Ramos (cell line): ENCODE results near the gene CUX1.
"Not testable (repeated sequence)": the region's sequence is repeated elsewhere in the genome, so short reads cannot be mapped to it uniquely, and the experiment has no call there.

ENCODE experiments used
- in situ Hi-C: fragments of 300-500 bp; cut with MboI; formaldehyde crosslinking; loops from one replicate; pipeline ENCODE4 v1.14.3; 2022; ENCODE audit warnings: low sequenced_read_pairs; ENCODE audit not compliant: unreplicated experiment

CUX1 gene

DNA sequence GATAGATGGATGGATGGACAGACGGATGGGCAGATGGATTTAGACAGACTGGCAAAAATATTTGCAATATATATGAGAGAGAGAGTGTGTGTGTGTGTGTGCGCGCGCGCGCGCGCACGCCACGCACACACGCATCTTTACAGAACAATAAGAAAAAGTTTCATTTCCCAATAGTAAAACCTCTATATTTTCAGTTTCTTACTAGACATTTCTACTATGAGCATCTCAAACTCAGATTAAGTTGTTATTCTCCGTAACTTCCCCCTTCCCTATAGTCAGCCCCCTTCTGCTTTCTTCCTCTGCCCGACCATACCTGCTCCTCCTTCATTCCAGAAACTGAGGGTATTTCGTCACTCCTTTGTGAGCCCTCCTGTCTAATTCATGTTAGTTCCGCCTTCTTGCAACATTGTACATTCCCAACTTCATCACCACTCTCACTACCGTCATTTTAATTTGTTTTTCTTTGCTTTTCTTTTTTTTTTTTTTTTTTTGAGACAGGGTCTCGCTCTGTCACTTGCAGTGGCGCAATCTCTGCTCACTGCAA is 314.9 kb downstream of the CUX1 start:
- in situ Hi-C loops, result no loop called here

- in situ Hi-C loops, result no loop called here
Observed at GRCh38 chr7:102138676-102139075, 321.2 kb downstream of the CUX1 start.

DNA sequence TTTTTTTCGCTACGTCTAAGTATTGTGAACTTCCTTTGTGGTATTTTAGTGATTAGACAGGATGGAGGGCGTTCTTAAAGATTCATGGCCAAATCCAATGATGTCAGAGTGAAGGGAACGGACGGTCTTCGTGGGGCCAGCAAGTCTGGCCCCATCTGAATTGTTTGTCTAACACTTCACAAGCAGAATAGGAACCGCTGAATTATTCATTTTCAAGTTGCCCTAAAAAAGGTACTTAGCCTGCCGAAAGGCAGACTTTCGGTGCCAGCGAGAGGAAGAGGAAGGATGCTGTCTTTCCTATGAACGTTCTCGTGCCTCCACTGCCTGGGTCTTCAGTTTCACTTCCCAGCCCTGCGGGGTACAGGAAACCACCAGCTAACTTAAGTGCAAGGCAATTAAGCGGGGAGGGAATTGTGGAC is 323.5 kb downstream of the CUX1 start:
- in situ Hi-C loops, result no loop called here

DNA sequence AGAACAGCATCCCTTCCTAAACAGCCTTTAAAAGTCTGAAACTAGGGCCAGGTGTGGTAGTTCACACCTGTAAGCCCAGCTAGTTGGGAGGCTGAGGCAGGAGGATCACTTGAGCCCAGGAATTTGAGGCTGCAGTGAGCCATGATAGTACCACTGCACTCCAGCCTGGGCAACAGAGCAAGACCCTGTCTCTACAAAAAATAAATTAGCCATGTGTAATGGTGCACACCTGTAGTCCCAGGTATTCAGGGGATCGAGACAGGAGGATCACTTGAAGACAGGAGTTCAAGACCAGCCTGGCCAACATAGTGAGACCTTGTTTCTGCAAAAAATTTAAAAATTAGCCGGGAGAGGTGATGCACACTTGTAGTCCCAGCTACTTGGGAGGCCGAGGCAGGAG is 325.0 kb downstream of the CUX1 start:
- in situ Hi-C loops, result not testable (repeated sequence)

DNA sequence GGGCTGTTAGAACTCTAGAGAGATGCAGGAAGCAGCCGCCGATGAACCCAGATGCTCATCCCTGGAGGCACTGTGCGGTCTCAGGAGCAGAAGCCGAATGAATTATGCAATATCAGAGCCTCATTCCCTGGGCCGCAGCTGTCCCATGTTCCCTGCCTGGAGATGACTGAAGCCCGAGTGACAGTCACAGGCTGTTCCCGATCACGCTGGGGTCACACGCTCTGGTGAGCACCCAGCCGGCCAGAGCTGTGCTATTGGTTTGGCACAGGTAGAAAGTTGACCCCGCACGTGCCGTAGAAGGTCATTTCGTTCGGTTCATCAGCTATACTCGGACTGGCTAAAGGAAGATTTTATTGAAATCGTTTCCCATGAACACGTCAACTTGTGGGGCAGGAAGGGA is 328.7 kb downstream of the CUX1 start:
- in situ Hi-C loops, result no loop called here

GRCh38 chr7:102147008-102147407 is 329.6 kb downstream of the CUX1 start:
- in situ Hi-C loops, result no loop called here

- in situ Hi-C loops, result no loop called here
Observed at GRCh38 chr7:102148799-102149198, 331.4 kb downstream of the CUX1 start.

DNA sequence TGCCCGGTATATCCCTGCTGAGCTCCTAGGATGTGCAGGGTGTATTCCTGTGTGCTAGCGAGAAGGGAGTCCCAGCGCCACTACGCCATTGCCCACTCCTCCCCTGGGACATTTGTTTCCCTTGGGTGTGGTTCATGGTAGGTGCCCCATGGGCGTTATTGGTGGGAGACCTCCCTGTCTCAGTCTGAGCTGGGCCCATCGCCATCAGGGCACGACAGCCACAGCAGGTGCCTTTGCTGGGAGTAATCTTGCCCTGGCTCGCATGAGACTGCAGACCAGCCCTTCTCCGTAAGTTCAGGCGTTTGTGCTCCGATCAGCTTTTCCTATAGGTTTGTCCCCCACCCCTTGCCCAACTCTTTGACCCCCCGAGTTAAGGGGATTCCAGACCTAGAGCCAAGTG is 332.0 kb downstream of the CUX1 start:
- in situ Hi-C loops, result no loop called here

DNA sequence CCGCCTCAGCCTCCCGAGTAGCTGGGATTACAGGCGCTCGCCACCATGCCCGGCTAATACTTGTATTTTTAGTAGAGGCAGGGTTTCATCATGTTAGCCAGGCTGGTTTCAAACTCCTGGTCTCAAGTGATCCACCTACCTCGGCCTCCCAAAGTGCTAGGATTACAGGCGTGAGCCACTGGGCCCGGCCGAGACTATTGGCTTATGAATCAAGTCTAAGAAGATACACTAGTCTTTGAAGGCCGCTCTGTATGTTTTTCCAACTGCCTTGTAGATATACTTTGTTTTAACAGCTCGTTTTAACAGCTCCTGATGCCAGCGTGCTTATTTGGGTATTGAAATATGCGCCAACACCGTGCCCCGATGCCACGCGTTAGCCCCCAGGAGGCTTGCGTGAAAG is 332.8 kb downstream of the CUX1 start:
- in situ Hi-C loops, result no loop called here

GRCh38 chr7:102152672-102153598 is 335.5 kb downstream of the CUX1 start:
- in situ Hi-C loops, result no loop called here

DNA sequence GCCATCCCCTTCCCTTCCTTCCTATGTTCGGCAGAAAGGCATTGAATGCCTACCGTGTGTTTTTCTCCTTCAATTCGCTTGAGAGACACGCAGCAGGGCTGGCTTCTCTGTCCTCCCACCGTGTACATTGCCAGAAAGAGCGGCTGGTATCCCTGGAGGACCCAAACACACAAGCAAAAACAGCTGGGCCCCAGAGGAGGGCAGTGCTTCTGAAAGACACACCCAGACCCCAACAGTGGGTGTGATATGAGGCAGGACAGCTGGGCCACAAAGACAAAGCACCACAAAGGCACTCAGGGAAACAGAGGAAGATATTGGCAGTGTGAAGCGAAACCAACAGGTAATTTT is 336.1 kb downstream of the CUX1 start:
- in situ Hi-C loops, result no loop called here

DNA sequence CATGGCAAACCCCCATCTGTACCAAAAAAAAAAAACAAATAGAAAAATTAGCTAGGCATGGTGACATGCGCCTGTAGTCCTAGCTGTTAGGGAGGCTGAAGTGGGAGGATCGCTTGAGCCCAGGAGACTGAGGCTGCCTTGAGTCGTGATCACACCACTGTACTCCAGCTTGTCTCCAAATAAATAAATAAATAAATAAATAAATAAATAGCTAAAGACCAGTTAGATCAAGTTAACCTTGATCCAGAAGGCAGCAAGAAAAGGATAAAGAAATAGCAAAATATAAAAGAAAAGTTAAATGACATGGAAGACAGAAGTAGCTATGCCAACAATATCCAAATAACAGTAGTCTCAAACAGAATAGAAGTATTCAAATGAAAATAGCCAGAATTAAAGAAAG is 337.0 kb downstream of the CUX1 start:
- in situ Hi-C loops, result no loop called here

GRCh38 chr7:102155821-102156441 is 338.5 kb downstream of the CUX1 start:
- in situ Hi-C loops, result no loop called here

GRCh38 chr7:102156867-102157266 is 339.4 kb downstream of the CUX1 start:
- in situ Hi-C loops, result no loop called here

GRCh38 chr7:102165136-102165535 is 347.7 kb downstream of the CUX1 start:
- in situ Hi-C loops, result no loop called here

DNA sequence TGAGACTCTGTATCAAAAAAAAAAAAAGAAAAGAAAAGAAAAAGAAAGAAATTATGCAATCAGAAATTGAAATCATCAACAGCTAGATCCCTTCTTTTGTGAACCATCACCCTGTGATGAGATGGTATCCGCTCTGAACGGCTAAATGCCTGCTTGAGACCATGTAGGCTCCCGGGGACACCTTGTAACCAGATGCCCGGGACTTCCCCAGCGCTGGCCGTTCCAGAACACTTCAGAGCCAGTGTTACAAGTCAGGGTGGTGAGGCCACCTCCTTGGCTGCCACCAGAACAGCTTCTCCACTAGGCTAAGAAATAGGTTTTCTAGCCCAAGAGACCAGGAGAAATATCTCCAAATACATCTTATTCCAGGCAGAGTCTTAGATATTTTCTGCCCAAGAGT is 349.8 kb downstream of the CUX1 start:
- in situ Hi-C loops, result no loop called here

DNA sequence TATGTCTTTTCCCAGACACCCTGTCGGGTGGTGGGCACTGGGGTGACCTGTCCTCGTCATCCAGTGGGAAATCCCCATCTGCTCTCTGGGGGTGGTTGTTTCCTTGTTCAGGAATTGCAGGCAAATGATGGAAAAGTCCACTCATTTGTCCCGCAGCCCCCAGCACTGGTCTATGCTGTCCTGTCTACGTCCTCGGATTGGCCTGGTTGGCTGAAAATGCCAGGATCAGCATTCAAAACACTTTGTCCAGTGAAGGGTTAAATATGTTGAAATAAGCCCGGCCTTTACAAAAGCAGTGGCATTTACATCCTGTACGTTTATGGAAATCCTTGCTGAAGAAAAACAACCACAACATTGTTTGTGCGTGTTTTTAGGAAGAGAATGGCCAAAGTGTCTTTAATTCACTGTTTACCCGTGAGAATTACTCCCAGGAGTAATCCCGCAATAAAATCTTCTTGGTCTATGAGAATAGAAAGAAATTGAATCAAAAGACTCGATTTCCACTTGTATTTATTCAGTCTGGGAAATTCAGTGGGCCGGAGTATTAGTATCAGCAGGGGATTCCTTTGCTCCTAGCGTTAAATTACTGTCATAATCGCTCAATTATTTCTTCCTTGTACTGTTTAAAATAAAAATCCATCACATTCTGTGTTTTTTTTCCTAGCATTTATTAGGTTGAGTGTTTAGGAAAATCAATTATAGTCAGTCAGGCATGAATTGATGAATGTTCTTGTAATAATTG is 352.4 kb downstream of the CUX1 start:
- in situ Hi-C loops, result no loop called here

- in situ Hi-C loops, result no loop called here
Observed at GRCh38 chr7:102170393-102170970, 353.1 kb downstream of the CUX1 start.

- in situ Hi-C loops, result no loop called here
Observed at GRCh38 chr7:102173669-102174068, 356.2 kb downstream of the CUX1 start.

- in situ Hi-C loops, result no loop called here
Observed at GRCh38 chr7:102175423-102176170, 358.2 kb downstream of the CUX1 start.
